IMR-90 (cell line): ENCODE data around the gene NAA35. TPM values are rescaled to one million over a fixed set of nuclear protein-coding genes. Genes with fewer than 3 reads are reported as not detected.

Experiments used
- ATAC-seq: fragments of 200-7000 bp; cut with Tn5 transposase; 2 replicates; pipeline ENCODE4 v1.9.1; 2020; ENCODE audit warnings: low read depth, mild to moderate bottlenecking, moderate library complexity
- BruUV-seq: library from RNA; stranded (reverse); fragments of 400-500 nt; replicated peaks from 2 replicates; lab custom pipeline; 2021; lab: Mats Ljungman, UMichigan
- CTCF ChIA-PET: fragments of 300-600 bp; formaldehyde crosslinking; extraction: SDS; loops from one replicate; lab custom pipeline; 2021; ENCODE audit warnings: antibody characterized with exemption; lab: Yijun Ruan, JAX
- POLR2A ChIA-PET: fragments of 300-600 bp; sonication (Branson Sonifier 250); formaldehyde crosslinking; loops from one replicate; lab custom pipeline; 2022; ENCODE audit warnings: antibody characterized with exemption; ENCODE audit not compliant: unreplicated experiment; lab: Charles Lee
- DNase-seq: peaks from one replicate; pipeline ENCODE4 v3.0.0; 2013
- H2AFZ ChIP-seq: replicated peaks from 2 replicates; pipeline ENCODE3; 2013; ENCODE audit warnings: low read length, mild to moderate bottlenecking; ENCODE audit not compliant: poor library complexity
- H2AK5ac ChIP-seq: 2 replicates; pipeline ENCODE4 v1.6.1; 2013; ENCODE audit warnings: low read depth, low read length, inconsistent platforms
- H2AK9ac ChIP-seq: replicated peaks from 2 replicates; pipeline ENCODE3; 2013; ENCODE audit warnings: mild to moderate bottlenecking, low read depth, low read length, moderate library complexity; ENCODE audit not compliant: poor library complexity
- H2BK120ac ChIP-seq: 2 replicates; pipeline ENCODE4 v1.6.1; 2013; ENCODE audit warnings: low read depth, low read length, inconsistent platforms
- H2BK15ac ChIP-seq: 3 replicates; pipeline ENCODE4 v1.6.1; 2013; ENCODE audit warnings: low read depth, low read length, inconsistent platforms
- H2BK20ac ChIP-seq: 2 replicates; pipeline ENCODE4 v1.6.1; 2013; ENCODE audit warnings: low read depth, mild to moderate bottlenecking, inconsistent platforms, low read length, moderate library complexity
- H2BK5ac ChIP-seq: 2 replicates; pipeline ENCODE4 v1.6.1; 2013; ENCODE audit warnings: mild to moderate bottlenecking, low read depth, low read length, inconsistent platforms; ENCODE audit not compliant: poor library complexity, severe bottlenecking
- H3K14ac ChIP-seq: replicated peaks from 2 replicates; pipeline ENCODE4 v1.6.1; 2013; ENCODE audit warnings: low read depth, low read length, inconsistent platforms
- H3K18ac ChIP-seq: 2 replicates; pipeline ENCODE4 v1.6.1; 2013; ENCODE audit warnings: low read depth, low read length, control low read depth
- H3K23ac ChIP-seq: 2 replicates; pipeline ENCODE4 v1.6.1; 2013; ENCODE audit warnings: low read depth, low read length, inconsistent platforms
- H3K27ac ChIP-seq: 2 replicates; pipeline ENCODE4 v1.5.1; 2013; ENCODE audit warnings: mild to moderate bottlenecking, control low read depth, low read length; ENCODE audit not compliant: insufficient read depth
- H3K27me3 ChIP-seq: 2 replicates; pipeline ENCODE4 v1.6.1; 2013; ENCODE audit warnings: low read length; ENCODE audit not compliant: control insufficient read depth, insufficient read depth
- H3K36me3 ChIP-seq: 2 replicates; pipeline ENCODE4 v1.6.1; 2013; ENCODE audit warnings: low read length, mixed read lengths; ENCODE audit not compliant: control insufficient read depth, insufficient read depth
- H3K4ac ChIP-seq: 2 replicates; pipeline ENCODE4 v1.6.1; 2013; ENCODE audit warnings: low read depth, low read length, inconsistent platforms
- H3K4me1 ChIP-seq: 2 replicates; pipeline ENCODE4 v1.6.1; 2013; ENCODE audit warnings: low read length, mixed read lengths; ENCODE audit not compliant: control insufficient read depth, insufficient read depth
- H3K4me2 ChIP-seq: 2 replicates; pipeline ENCODE4 v1.6.1; 2013; ENCODE audit warnings: low read depth, mild to moderate bottlenecking, control low read depth, low read length, moderate library complexity
- H3K4me3 ChIP-seq: 2 replicates; pipeline ENCODE4 v1.5.1; 2013; ENCODE audit warnings: low read depth, mild to moderate bottlenecking, control low read depth, low read length, moderate library complexity; ENCODE audit not compliant: insufficient read depth
- H3K56ac ChIP-seq: 2 replicates; pipeline ENCODE4 v1.6.1; 2013; ENCODE audit warnings: low read length, inconsistent platforms; ENCODE audit not compliant: insufficient read depth; ENCODE audit errors: extremely low read depth
- H3K79me1 ChIP-seq, 2 experiments: 2 replicates each; pipeline ENCODE4 v1.6.1; 2013; ENCODE audit warnings: low read length in 2 of 2, inconsistent platforms in 1 of 2, low read depth in 1 of 2
- H3K9ac ChIP-seq: 2 replicates; pipeline ENCODE4 v1.6.1; 2013; ENCODE audit warnings: low read depth, low read length, control low read depth
- H3K9me1 ChIP-seq: 2 replicates; pipeline ENCODE4 v1.6.1; 2013; ENCODE audit warnings: low read length, inconsistent platforms; ENCODE audit not compliant: insufficient read depth
- H3K9me3 ChIP-seq: 2 replicates; pipeline ENCODE4 v1.6.1; 2013; ENCODE audit warnings: low read length; ENCODE audit not compliant: control insufficient read depth, insufficient read depth
- H4K20me1 ChIP-seq: 2 replicates; pipeline ENCODE4 v1.6.1; 2013; ENCODE audit warnings: low read length, inconsistent platforms; ENCODE audit not compliant: insufficient read depth
- H4K5ac ChIP-seq: 2 replicates; pipeline ENCODE4 v1.6.1; 2013; ENCODE audit warnings: mild to moderate bottlenecking, low read depth, low read length, control low read depth
- H4K8ac ChIP-seq, 2 experiments: 2 replicates each; pipeline ENCODE4 v1.6.1; 2013; ENCODE audit warnings: low read depth in 2 of 2, low read length in 2 of 2, control low read depth in 1 of 2, inconsistent platforms in 1 of 2
- H4K91ac ChIP-seq: 2 replicates; pipeline ENCODE4 v1.6.1; 2013; ENCODE audit warnings: low read depth, low read length, inconsistent platforms; ENCODE audit not compliant: insufficient read depth
- CEBPB ChIP-seq: IDR thresholded peaks from 2 replicates; pipeline ENCODE4 v1.6.1; 2012; ENCODE audit warnings: low read depth, low read length, improper control_type of control experiment
- CHD1 ChIP-seq: IDR thresholded peaks from 2 replicates; pipeline ENCODE4 v1.6.1; 2012; ENCODE audit warnings: low read depth, low read length, improper control_type of control experiment
- CTCF ChIP-seq: conservative IDR thresholded peaks from 2 replicates; pipeline ENCODE4 v1.5.1; 2012; ENCODE audit warnings: mild to moderate bottlenecking, low read depth, low read length, improper control_type of control experiment
- ELK1 ChIP-seq: fragments of 150-350 bp; IDR thresholded peaks from 2 replicates; pipeline ENCODE4 v1.6.1; 2016; ENCODE audit warnings: low read depth, mild to moderate bottlenecking, low read length, moderate library complexity, borderline replicate concordance
- FOS ChIP-seq: fragments of 150-350 bp; IDR thresholded peaks from 2 replicates; pipeline ENCODE4 v1.6.1; 2016; ENCODE audit warnings: low read depth, low read length
- MAFK ChIP-seq: IDR thresholded peaks from 2 replicates; pipeline ENCODE4 v1.6.1; 2012; ENCODE audit warnings: low read depth, low read length, improper control_type of control experiment
- MAZ ChIP-seq: IDR thresholded peaks from 2 replicates; pipeline ENCODE4 v1.6.1; 2012; ENCODE audit warnings: low read depth, mild to moderate bottlenecking, low read length, improper control_type of control experiment, moderate library complexity, borderline replicate concordance
- MXI1 ChIP-seq: IDR thresholded peaks from 2 replicates; pipeline ENCODE4 v1.6.1; 2012; ENCODE audit warnings: low read depth, mild to moderate bottlenecking, low read length, moderate library complexity, borderline replicate concordance
- POLR2A ChIP-seq: IDR thresholded peaks from 2 replicates; pipeline ENCODE4 v1.6.1; 2012; ENCODE audit warnings: mild to moderate bottlenecking, low read depth, low read length
- RAD21 ChIP-seq: IDR thresholded peaks from 2 replicates; pipeline ENCODE4 v1.6.1; 2012; ENCODE audit warnings: low read length, improper control_type of control experiment
- RFX5 ChIP-seq: IDR thresholded peaks from 2 replicates; pipeline ENCODE4 v1.8.0; 2012; ENCODE audit warnings: low read depth, mild to moderate bottlenecking, low read length, moderate library complexity
- SMC3 ChIP-seq: fragments of 150-350 bp; IDR thresholded peaks from 2 replicates; pipeline ENCODE4 v1.6.1; 2016; ENCODE audit warnings: low read depth, mild to moderate bottlenecking, antibody characterized with exemption, low read length, moderate library complexity
- USF2 ChIP-seq: fragments of 150-350 bp; IDR thresholded peaks from 2 replicates; pipeline ENCODE4 v1.6.1; 2017; ENCODE audit warnings: mild to moderate bottlenecking, antibody characterized with exemption, low read length, low read depth
- dilution Hi-C: fragments of 300-500 bp; cut with HindIII; formaldehyde crosslinking; loops from one replicate; pipeline ENCODE4 v1.14.3; 2018; ENCODE audit warnings: low sequenced_read_pairs; ENCODE audit not compliant: unreplicated experiment
- in situ Hi-C: fragments of 300-500 bp; cut with MboI; formaldehyde crosslinking; loops from 3 replicates; pipeline ENCODE4 v1.14.3; 2019; ENCODE audit warnings: low sequenced_read_pairs, inconsistent platforms, mixed read lengths
- intact Hi-C: fragments of 100-400 bp; cut with micrococcal nuclease; formaldehyde crosslinking; loops from 2 replicates; pipeline ENCODE4 v1.10.0; 2022
- polyA plus RNA-seq, 3 experiments: library from polyadenylated mRNA; depleted of rRNA; stranded (reverse); fragments of >200 nt; gene quantifications; 2 replicates each; pipeline ENCODE4 v1.2.3, GENCODE V29; 2012; ENCODE audit warnings: low replicate concordance in 1 of 3
- total RNA-seq: library from RNA; depleted of rRNA; stranded (reverse); fragments of >200 nt; gene quantifications from 2 replicates; pipeline ENCODE4 v1.2.3, GENCODE V29; 2012

The NAA35 gene
- total and polyA plus RNA-seq, 2 of the 4 experiments (the other 2 are of a cell fraction), result 13.1 to 16.5 TPM

- Histone ChIP-seq H3K4me1 (no peaks in the 10 kb centered on the region), H3K9me1 (no peaks in the 10 kb centered on the region), H2BK120ac (no peak overlapping the region), H2AK5ac (no peak overlapping the region), H3K27ac (no peak overlapping the region), H3K9me3 (no peaks in the 10 kb centered on the region), H3K27me3 (no peaks in the 10 kb centered on the region), H2BK5ac (no peak overlapping the region), H2BK20ac (no peak overlapping the region), H2BK15ac (no peak overlapping the region), H3K18ac (no peak overlapping the region), H3K79me1 (peaks cover 0 to 6% of the 10 kb centered on the region in 2 experiments; a peak in 2 of 4 replicates), H3K23ac (no peak overlapping the region), H3K4me2 (no peak overlapping the region), H3K4ac (no peak overlapping the region), H4K91ac (no peak overlapping the region), H3K9ac (no peak overlapping the region), H2AFZ (no peak overlapping the region), H2AK9ac (no peak overlapping the region), H4K20me1 (no peaks in the 10 kb centered on the region), H4K8ac (no peak overlapping the region), H4K5ac (no peak overlapping the region), H3K4me3 (no peak overlapping the region), H3K36me3 (peaks cover 6% of the 10 kb centered on the region), H3K56ac (no peak overlapping the region), H3K14ac (no peak overlapping the region)
- DNase-seq, result peak; percentile 10
- POLR2A ChIA-PET, result no interaction called here
- in situ Hi-C loops, result no loop called here
- intact Hi-C loops, result no loop called here
- BruUV-seq, result no TSS peak
- CTCF ChIA-PET, result interaction anchor here (0.6 kb wide), 2 partner anchors 28 to 369 kb away, joined by 3 read pairs; no protein-coding TSS in a partner anchor
- TF ChIP-seq ELK1 (no peak), CEBPB (no peak), CTCF (no peak), RFX5 (no peak), MXI1 (no peak), FOS (no peak), SMC3 (no peak), MAZ (no peak), POLR2A (no peak), USF2 (no peak), MAFK (no peak), CHD1 (no peak), RAD21 (no peak)
- no peak for ATAC-seq
- dilution Hi-C loops, result no loop called here
Observed at GRCh38 chr9:85971731-85972130, 30.8 kb downstream of the NAA35 start.
